HepG2 (cell line): ENCODE data around the gene IRF1. TPM values are rescaled to one million over a fixed set of nuclear protein-coding genes. Genes with fewer than 3 reads are reported as not detected.

Experiments used
- ASH2L ChIP-seq: fragments of 300-600, 200-600 bp; sonication (generic); IDR thresholded peaks from 2 replicates; pipeline ENCODE4 v1.7.0; 2017; ENCODE audit warnings: low read depth, mild to moderate bottlenecking, moderate library complexity, mixed read lengths, low read length; ENCODE audit not compliant: insufficient read length
- CENPT ChIP-seq: sonication (generic); formaldehyde crosslinking; IDR thresholded peaks from 2 replicates; pipeline ENCODE4 v1.8.0; 2022; ENCODE audit warnings: low read depth, mild to moderate bottlenecking, moderate library complexity, missing genetic modification reagents
- CHCHD3 ChIP-seq: sonication (generic); formaldehyde crosslinking; IDR thresholded peaks from 2 replicates; pipeline ENCODE4 v1.8.0; 2022; ENCODE audit warnings: mild to moderate bottlenecking, missing genetic modification reagents, moderate library complexity
- FIP1L1 ChIP-seq: fragments of 200-400 bp; formaldehyde crosslinking; IDR thresholded peaks from 2 replicates; pipeline ENCODE4 v1.6.1; 2018; ENCODE audit warnings: low read depth, mild to moderate bottlenecking, low read length, moderate library complexity, borderline replicate concordance; ENCODE audit not compliant: insufficient read depth
- KLF12 ChIP-seq: sonication (generic); formaldehyde crosslinking; IDR thresholded peaks from 2 replicates; pipeline ENCODE4 v1.4.0; 2020; ENCODE audit warnings: missing genetic modification reagents, borderline replicate concordance
- PHF5A ChIP-seq: IDR thresholded peaks from one replicate; pipeline ENCODE4 v1.6.1; 2018; ENCODE audit warnings: low read depth, missing genetic modification reagents; ENCODE audit not compliant: unreplicated experiment
- POLR2G ChIP-seq: fragments of 200-400 bp; formaldehyde crosslinking; IDR thresholded peaks from 2 replicates; pipeline ENCODE4 v1.6.1; 2018; ENCODE audit warnings: mild to moderate bottlenecking, low read depth, low read length, moderate library complexity
- SMAD1 ChIP-seq: sonication (generic); formaldehyde crosslinking; IDR thresholded peaks from 2 replicates; pipeline ENCODE4 v1.4.0; 2020; ENCODE audit warnings: missing genetic modification reagents, low read depth, mild to moderate bottlenecking, borderline replicate concordance
- SMARCC2 ChIP-seq: fragments of 450-650 bp; IDR thresholded peaks from 2 replicates; pipeline ENCODE4 v1.6.1; 2017; ENCODE audit warnings: antibody characterized with exemption, mild to moderate bottlenecking
- SNAPC2 ChIP-seq: sonication (generic); formaldehyde crosslinking; IDR thresholded peaks from 2 replicates; pipeline ENCODE4 v1.8.1; 2022; ENCODE audit warnings: mild to moderate bottlenecking, missing genetic modification reagents
- TCF7 ChIP-seq: sonication (generic); IDR thresholded peaks from 2 replicates; pipeline ENCODE4 v1.6.1; 2016; ENCODE audit warnings: antibody characterized with exemption, low read depth
- ZNF296 ChIP-seq: sonication (generic); formaldehyde crosslinking; conservative IDR thresholded peaks from 2 replicates; pipeline ENCODE4 v1.5.0; 2020; ENCODE audit warnings: mild to moderate bottlenecking, missing genetic modification reagents
- ZNF354B ChIP-seq: sonication (generic); formaldehyde crosslinking; IDR thresholded peaks from 2 replicates; pipeline ENCODE4 v1.8.0; 2022; ENCODE audit warnings: mild to moderate bottlenecking, missing genetic modification reagents
- ZNF382 ChIP-seq: sonication (generic); formaldehyde crosslinking; IDR thresholded peaks from 2 replicates; pipeline ENCODE4 v1.5.0; 2020; ENCODE audit warnings: missing genetic modification reagents, mild to moderate bottlenecking, borderline replicate concordance
- ZNF550 ChIP-seq: sonication (generic); formaldehyde crosslinking; IDR thresholded peaks from 2 replicates; pipeline ENCODE4 v1.4.0; 2020; ENCODE audit warnings: mild to moderate bottlenecking, missing genetic modification reagents, borderline replicate concordance
- ZNF552 ChIP-seq: sonication (generic); formaldehyde crosslinking; IDR thresholded peaks from 2 replicates; pipeline ENCODE4 v1.9.0; 2022; ENCODE audit warnings: missing genetic modification reagents, mild to moderate bottlenecking, borderline replicate concordance
- ZNF615 ChIP-seq: sonication (generic); formaldehyde crosslinking; IDR thresholded peaks from 2 replicates; pipeline ENCODE4 v1.5.0; 2020; ENCODE audit warnings: mild to moderate bottlenecking, missing genetic modification reagents, borderline replicate concordance
- ZNF616 ChIP-seq: sonication (generic); formaldehyde crosslinking; IDR thresholded peaks from 2 replicates; pipeline ENCODE4 v1.5.0; 2020; ENCODE audit warnings: low read depth, mild to moderate bottlenecking, missing genetic modification reagents
- ZNF619 ChIP-seq: sonication (generic); formaldehyde crosslinking; IDR thresholded peaks from 2 replicates; pipeline ENCODE4 v1.4.0; 2020; ENCODE audit warnings: mild to moderate bottlenecking, missing genetic modification reagents
- ZNF792 ChIP-seq: IDR thresholded peaks from 2 replicates; pipeline ENCODE4 v1.6.1; 2016
- polyA plus RNA-seq, 8 experiments: library from polyadenylated mRNA; depleted of rRNA in 3 of 8; stranded (reverse) in 7 of 8; unstranded in 1 of 8; fragments of >200 nt; fragmentation: Illumina TruSeq in 4 of 8; extraction: Trizol in 4 of 8; gene quantifications; 2 replicates each; pipeline versions ENCODE4 v1.2.1 to v1.2.3, GENCODE V29; 2011 to 2016; ENCODE audit warnings: low read depth in 4 of 8, missing spikeins in 1 of 8, mixed read lengths in 1 of 8; ENCODE audit not compliant: insufficient read depth in 1 of 8
- total RNA-seq, 5 experiments: library from RNA; depleted of rRNA; stranded (reverse); fragments of >200 nt; fragmentation: Illumina TruSeq; extraction: Trizol; gene quantifications; 2 replicates each; pipeline ENCODE4 v1.2.3, GENCODE V29; 2016; ENCODE audit warnings: low read depth in 1 of 5
- TF ChIP-seq, protein P1 (sequence below): IDR thresholded peaks from 2 replicates; pipeline ENCODE4 v1.6.1; 2016; ENCODE audit warnings: mild to moderate bottlenecking, missing biosample characterization, missing genetic modification reagents
- TF ChIP-seq, protein P2 (sequence below): sonication (generic); formaldehyde crosslinking; IDR thresholded peaks from 2 replicates; pipeline ENCODE4 v1.5.1; 2020; ENCODE audit warnings: mild to moderate bottlenecking, missing genetic modification reagents, moderate library complexity
- TF ChIP-seq, protein P3 (sequence below): sonication (generic); formaldehyde crosslinking; IDR thresholded peaks from 2 replicates; pipeline ENCODE4 v1.5.0; 2020; ENCODE audit warnings: missing genetic modification reagents

IRF1 gene
- total and polyA plus RNA-seq, 2 of the 13 experiments (the other 11 are each of a cell fraction or from before 2014, with no cell fraction given), result 4.1 to 8.8 TPM

DNA sequence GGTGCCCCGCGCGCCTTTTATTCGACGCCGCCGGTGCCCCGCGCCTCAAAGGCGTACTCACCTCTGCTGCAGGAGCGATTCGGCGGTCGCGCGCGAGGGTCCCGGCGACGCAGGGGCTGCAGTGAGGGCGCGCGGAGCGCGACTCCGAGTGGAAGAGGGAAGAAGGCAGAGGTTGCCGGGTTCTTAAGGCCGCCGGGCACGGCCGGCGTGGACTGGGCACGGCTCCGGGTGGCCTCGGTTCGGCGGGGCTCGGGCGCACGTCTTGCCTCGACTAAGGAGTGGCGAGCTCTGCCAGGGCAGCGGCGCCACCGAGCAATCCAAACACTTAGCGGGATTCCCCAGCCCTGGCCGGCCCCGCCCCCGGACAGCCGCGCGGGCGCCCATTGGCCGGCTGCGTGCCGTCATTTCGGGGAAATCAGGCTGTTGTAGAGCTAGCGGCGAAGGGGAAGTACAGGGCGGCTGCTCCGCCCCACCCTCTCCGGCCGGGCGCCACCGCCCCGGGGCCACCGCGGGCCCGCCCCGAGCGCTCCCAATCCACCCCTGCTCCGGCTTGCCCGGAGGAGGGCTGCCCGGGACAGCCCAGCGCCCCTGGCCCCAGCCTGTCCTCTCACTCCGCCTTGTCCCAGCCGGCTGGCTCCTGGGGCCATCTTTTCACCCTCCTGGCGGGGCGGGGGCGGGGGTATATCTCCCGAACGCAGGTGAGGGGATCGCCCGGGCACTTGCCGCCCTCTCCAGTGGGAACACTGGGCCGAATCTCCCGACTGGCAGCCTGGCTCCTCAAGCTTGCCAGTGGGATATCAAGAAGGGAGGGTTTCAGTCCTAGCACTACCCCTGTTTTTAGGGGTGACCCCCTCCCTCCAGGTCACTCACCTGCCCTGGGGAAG lies at the start of gene IRF1 (continued):
- TF ChIP-seq, protein P1, sequence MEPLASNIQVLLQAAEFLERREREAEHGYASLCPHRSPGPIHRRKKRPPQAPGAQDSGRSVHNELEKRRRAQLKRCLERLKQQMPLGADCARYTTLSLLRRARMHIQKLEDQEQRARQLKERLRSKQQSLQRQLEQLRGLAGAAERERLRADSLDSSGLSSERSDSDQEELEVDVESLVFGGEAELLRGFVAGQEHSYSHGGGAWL (CRISPR knock-in tag), result peak; percentile 78
- TF ChIP-seq CHCHD3, result no peak
- TF ChIP-seq KLF12, result peak; percentile 54; the same call in 1 of the 2 replicates
- TF ChIP-seq SNAPC2, result 0 out of 2 replicates have a peak, but pooled peaks have one; percentile 43
- TF ChIP-seq ZNF792 (CRISPR knock-in tag), result peak; percentile 39; the same call in 1 of the 2 replicates
- TF ChIP-seq POLR2G, result peak; percentile 95
- TF ChIP-seq ZNF382 (CRISPR knock-in tag), result no peak
- TF ChIP-seq SMARCC2, result no peak
- TF ChIP-seq ZNF296 (CRISPR knock-in tag), result 0 out of 2 replicates have a peak, but pooled peaks have one; percentile 35
- peak; percentile 69 for TF ChIP-seq ASH2L
- TF ChIP-seq SMAD1 (CRISPR knock-in tag), result no peak
- no peak for TF ChIP-seq ZNF550 (CRISPR knock-in tag)
- no peak for TF ChIP-seq ZNF616 (CRISPR knock-in tag)
- no peak for TF ChIP-seq ZNF552 (CRISPR knock-in tag)
- TF ChIP-seq ZNF619, result 0 out of 2 replicates have a peak, but pooled peaks have one; percentile 20
- TF ChIP-seq ZNF354B, result no peak
- TF ChIP-seq, protein P2, sequence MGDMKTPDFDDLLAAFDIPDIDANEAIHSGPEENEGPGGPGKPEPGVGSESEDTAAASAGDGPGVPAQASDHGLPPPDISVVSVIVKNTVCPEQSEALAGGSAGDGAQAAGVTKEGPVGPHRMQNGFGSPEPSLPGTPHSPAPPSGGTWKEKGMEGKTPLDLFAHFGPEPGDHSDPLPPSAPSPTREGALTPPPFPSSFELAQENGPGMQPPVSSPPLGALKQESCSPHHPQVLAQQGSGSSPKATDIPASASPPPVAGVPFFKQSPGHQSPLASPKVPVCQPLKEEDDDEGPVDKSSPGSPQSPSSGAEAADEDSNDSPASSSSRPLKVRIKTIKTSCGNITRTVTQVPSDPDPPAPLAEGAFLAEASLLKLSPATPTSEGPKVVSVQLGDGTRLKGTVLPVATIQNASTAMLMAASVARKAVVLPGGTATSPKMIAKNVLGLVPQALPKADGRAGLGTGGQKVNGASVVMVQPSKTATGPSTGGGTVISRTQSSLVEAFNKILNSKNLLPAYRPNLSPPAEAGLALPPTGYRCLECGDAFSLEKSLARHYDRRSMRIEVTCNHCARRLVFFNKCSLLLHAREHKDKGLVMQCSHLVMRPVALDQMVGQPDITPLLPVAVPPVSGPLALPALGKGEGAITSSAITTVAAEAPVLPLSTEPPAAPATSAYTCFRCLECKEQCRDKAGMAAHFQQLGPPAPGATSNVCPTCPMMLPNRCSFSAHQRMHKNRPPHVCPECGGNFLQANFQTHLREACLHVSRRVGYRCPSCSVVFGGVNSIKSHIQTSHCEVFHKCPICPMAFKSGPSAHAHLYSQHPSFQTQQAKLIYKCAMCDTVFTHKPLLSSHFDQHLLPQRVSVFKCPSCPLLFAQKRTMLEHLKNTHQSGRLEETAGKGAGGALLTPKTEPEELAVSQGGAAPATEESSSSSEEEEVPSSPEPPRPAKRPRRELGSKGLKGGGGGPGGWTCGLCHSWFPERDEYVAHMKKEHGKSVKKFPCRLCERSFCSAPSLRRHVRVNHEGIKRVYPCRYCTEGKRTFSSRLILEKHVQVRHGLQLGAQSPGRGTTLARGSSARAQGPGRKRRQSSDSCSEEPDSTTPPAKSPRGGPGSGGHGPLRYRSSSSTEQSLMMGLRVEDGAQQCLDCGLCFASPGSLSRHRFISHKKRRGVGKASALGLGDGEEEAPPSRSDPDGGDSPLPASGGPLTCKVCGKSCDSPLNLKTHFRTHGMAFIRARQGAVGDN, result peak; percentile 92
- TF ChIP-seq, protein P3, sequence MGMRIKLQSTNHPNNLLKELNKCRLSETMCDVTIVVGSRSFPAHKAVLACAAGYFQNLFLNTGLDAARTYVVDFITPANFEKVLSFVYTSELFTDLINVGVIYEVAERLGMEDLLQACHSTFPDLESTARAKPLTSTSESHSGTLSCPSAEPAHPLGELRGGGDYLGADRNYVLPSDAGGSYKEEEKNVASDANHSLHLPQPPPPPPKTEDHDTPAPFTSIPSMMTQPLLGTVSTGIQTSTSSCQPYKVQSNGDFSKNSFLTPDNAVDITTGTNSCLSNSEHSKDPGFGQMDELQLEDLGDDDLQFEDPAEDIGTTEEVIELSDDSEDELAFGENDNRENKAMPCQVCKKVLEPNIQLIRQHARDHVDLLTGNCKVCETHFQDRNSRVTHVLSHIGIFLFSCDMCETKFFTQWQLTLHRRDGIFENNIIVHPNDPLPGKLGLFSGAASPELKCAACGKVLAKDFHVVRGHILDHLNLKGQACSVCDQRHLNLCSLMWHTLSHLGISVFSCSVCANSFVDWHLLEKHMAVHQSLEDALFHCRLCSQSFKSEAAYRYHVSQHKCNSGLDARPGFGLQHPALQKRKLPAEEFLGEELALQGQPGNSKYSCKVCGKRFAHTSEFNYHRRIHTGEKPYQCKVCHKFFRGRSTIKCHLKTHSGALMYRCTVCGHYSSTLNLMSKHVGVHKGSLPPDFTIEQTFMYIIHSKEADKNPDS, result peak; percentile 75; the same call in 1 of the 2 replicates
- TF ChIP-seq ZNF615 (CRISPR knock-in tag), result 0 out of 2 replicates have a peak, but pooled peaks have one; percentile 36
- TF ChIP-seq CENPT, result 0 out of 2 replicates have a peak, but pooled peaks have one; percentile 56
- TF ChIP-seq FIP1L1, result no peak
- no peak for TF ChIP-seq TCF7
- no peak for TF ChIP-seq PHF5A
